Measurements from ENCODE around the gene C10orf71. TPM values are rescaled to one million over a fixed set of nuclear protein-coding genes. Genes with fewer than 3 reads are reported as not detected.

Gene C10orf71
- polyA plus RNA-seq, 1 donor from 2014 or later, result not detected

GRCh38 chr10:49308881-49309280, 9.9 kb downstream of the C10orf71 start (continued):
- TF ChIP-seq CTCF (IDR thresholded peaks at IDR 0.05; ENCODE audit: poor library complexity, severe bottlenecking) (no peak), TAF1 (IDR thresholded peaks at IDR 0.05; ENCODE audit: low read depth) (no peak), MXI1 (conservative IDR thresholded peaks at IDR 0.05; ENCODE audit: poor library complexity, severe bottlenecking) (no peak)

GRCh38 chr10:49309691-49310411, 10.9 kb downstream of the C10orf71 start:
- no peaks in the 10 kb centered on the region for H3K36me3 ChIP-seq (ENCODE audit: insufficient read depth, low read length)
- H3F3A ChIP-seq (ENCODE audit: insufficient read depth, low read length, poor library complexity, severe bottlenecking), result no peaks in the 10 kb centered on the region
- no peaks in the 10 kb centered on the region for H4K20me1 ChIP-seq (ENCODE audit: insufficient read depth)
- H2AFZ ChIP-seq (ENCODE audit: low read depth, low read length), result no peak overlapping the region
- no peak overlapping the region for H3K4me2 ChIP-seq (ENCODE audit: low read length)
- H3K27me3 ChIP-seq (ENCODE audit: insufficient read depth, low read depth, low read length), result no peaks in the 10 kb centered on the region
- no peak overlapping the region for H3K9ac ChIP-seq (ENCODE audit: low read length)
- H3K9me2 ChIP-seq (ENCODE audit: insufficient read depth, low read length), result no peaks in the 10 kb centered on the region
- no peaks in the 10 kb centered on the region for H3K9me3 ChIP-seq (ENCODE audit: low read length)
- H3K4me3 ChIP-seq (ENCODE audit: low read length), result no peak overlapping the region
- no peak overlapping the region for H3K27ac ChIP-seq (ENCODE audit: low read length)
- no peaks in the 10 kb centered on the region for H3K79me2 ChIP-seq (replicated peaks; ENCODE audit: insufficient read depth, low read length)
- TF ChIP-seq RAD21 (conservative IDR thresholded peaks at IDR 0.05) (no peak), CTCF (IDR thresholded peaks at IDR 0.05; ENCODE audit: poor library complexity, severe bottlenecking) (no peak), POLR2AphosphoS5 (IDR thresholded peaks at IDR 0.05) (no peak), REST (IDR thresholded peaks at IDR 0.05; ENCODE audit: borderline replicate concordance) (no peak), MXI1 (conservative IDR thresholded peaks at IDR 0.05; ENCODE audit: poor library complexity, severe bottlenecking) (no peak), TAF1 (IDR thresholded peaks at IDR 0.05; ENCODE audit: low read depth) (no peak), SMC3 (conservative IDR thresholded peaks at IDR 0.05; ENCODE audit: poor library complexity) (no peak), EZH2 (IDR thresholded peaks at IDR 0.05; ENCODE audit: borderline replicate concordance, insufficient read depth, low read length, poor library complexity, severe bottlenecking) (no peak), EP300 (conservative IDR thresholded peaks at IDR 0.05; ENCODE audit: poor library complexity, severe bottlenecking) (no peak)

All from neural cell (in vitro differentiated cells).